ENCODE data around the gene NCL. TPM values are rescaled to one million over a fixed set of nuclear protein-coding genes. Genes with fewer than 3 reads are reported as not detected.

Gene NCL
- total RNA-seq, 1 donor from 2014 or later: 136 TPM

DNA sequence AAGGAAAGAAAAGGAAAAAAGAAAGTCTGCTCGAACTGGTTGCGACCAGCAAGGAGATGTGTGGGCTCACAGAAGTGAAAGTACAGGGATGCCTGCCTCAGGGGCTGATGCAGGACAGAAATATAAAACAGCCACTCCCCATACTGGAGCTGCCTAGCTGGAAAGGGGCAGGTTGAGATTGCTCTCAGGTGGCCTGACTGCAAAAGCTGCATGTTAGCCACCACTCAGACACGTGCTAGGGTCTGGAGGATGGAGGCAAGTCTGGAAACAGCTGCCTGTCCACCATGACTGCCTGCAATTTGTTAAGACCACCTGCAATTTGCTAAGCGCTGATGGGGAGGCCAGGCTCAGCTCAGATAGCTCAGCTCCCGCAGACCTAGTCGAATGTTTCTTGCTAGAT is 50.8 kb downstream of the NCL start:
- H3K4me3 ChIP-seq: no peak overlapping the region
- H3K27ac ChIP-seq: no peak overlapping the region
- intact Hi-C loops (cut with DNase I): loop anchor here (2.0 to 5.0 kb wide), 3 partner anchors 186 to 361 kb away; no protein-coding TSS in a partner anchor
- H3K4me1 ChIP-seq: peaks cover 0 to 5% of the 10 kb centered on the region in 2 donors
- TF ChIP-seq, protein P1, sequence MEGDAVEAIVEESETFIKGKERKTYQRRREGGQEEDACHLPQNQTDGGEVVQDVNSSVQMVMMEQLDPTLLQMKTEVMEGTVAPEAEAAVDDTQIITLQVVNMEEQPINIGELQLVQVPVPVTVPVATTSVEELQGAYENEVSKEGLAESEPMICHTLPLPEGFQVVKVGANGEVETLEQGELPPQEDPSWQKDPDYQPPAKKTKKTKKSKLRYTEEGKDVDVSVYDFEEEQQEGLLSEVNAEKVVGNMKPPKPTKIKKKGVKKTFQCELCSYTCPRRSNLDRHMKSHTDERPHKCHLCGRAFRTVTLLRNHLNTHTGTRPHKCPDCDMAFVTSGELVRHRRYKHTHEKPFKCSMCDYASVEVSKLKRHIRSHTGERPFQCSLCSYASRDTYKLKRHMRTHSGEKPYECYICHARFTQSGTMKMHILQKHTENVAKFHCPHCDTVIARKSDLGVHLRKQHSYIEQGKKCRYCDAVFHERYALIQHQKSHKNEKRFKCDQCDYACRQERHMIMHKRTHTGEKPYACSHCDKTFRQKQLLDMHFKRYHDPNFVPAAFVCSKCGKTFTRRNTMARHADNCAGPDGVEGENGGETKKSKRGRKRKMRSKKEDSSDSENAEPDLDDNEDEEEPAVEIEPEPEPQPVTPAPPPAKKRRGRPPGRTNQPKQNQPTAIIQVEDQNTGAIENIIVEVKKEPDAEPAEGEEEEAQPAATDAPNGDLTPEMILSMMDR (IDR thresholded peaks at IDR 0.05): no peak
- H3K9me3 ChIP-seq: no peaks in the 10 kb centered on the region
- DNase-seq (ENCODE audit: low spot score in 2 of 2): no peak
- no peaks in the 10 kb centered on the region for H3K27me3 ChIP-seq
- H3K36me3 ChIP-seq: no peaks in the 10 kb centered on the region

DNA sequence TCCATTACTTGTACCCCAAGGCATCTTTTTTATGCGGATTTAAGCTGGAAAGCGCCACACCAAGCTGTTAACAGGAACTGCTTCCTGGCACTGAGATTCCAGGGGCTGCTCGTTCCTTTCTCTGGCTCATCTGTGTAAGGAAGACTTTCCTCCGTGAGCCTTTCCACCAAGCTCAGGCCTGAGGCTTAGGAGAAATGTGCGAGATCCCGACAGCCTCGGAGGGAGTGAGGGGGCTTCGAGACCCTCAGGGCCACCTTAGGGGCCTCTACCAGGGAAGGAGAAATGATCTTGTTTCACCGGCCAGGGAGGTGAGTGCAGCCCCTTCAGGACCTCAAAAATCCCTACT is 51.7 kb downstream of the NCL start:
- TF ChIP-seq, protein P1 (IDR thresholded peaks at IDR 0.05): no peak
- no peaks in the 10 kb centered on the region for H3K27me3 ChIP-seq
- no peak overlapping the region for H3K27ac ChIP-seq
- no peak for DNase-seq (ENCODE audit: low spot score in 2 of 2)
- H3K9me3 ChIP-seq: no peaks in the 10 kb centered on the region
- H3K36me3 ChIP-seq: no peaks in the 10 kb centered on the region
- peak overlapping the region; percentile 73 to 92 for H3K4me3 ChIP-seq
- intact Hi-C loops (cut with DNase I): loop anchor here (1.0 to 5.0 kb wide), 4 partner anchors 115 to 360 kb away; no protein-coding TSS in a partner anchor
- peaks cover 0 to 5% of the 10 kb centered on the region in 2 donors for H3K4me1 ChIP-seq

DNA sequence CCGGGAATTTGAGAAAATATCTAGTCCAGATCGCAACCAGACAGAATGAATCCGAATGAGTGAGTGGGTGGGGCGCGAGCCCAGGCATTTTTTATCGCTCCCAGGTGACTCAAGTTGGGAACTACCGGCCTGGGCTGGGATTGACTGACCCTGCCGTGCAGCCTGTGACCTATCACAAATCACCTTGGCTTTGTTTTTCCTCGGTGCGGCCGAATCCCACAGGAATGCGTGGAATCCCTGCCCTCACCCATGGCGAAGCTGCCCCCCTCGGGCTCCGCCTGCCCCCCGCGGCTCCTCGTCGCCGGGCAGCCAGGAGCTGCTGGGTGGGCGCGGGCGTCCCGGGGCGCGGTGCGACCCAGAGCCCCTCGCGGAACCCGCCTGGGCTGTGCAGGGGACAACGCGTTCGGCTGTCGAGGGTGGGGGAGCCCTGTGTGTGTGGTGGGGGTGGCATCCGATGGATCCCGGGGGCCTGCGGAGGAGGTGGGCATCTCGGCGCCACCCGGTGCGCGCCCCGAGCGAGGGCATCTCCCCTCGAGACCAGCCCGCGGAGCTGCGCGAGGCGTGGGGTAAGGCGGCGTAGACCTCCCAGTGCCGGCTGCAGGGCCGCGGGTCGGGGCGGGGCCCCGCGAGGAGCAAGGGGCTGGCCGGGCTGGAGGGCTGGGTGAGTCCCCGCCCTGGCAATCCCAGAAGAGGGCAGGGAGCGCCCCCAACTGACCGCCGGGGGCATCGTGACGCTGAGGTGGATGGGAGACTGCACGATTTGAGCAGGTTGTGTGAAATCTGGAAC is 52.3 kb downstream of the NCL start:
- intact Hi-C loops (cut with DNase I): loop anchor here (1.0 to 5.0 kb wide), 4 partner anchors 115 to 360 kb away; no protein-coding TSS in a partner anchor

DNA sequence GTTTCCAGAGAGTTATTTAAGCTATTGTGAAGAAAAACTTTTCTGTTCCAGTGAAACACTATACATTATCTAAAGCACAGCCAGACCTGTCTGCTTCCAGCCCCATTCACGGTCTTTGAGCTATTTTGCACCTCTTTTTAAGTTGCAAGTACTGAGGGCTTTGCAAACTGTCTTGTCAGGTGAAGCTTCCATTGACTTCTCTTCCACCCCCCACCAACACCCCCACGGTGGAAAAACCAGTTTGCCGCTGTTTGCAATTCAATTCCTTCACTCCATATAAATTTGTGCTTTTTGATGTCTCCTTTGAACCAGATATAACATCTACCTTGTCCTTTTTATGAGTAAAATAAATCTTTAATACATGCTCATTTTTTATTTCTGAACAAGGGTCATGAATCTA is 53.0 kb downstream of the NCL start:
- Histone ChIP-seq H3K4me3 (no peak overlapping the region), H3K27ac (no peak overlapping the region), H3K4me1 (peaks cover 0 to 7% of the 10 kb centered on the region in 2 donors), H3K9me3 (no peaks in the 10 kb centered on the region), H3K36me3 (no peaks in the 10 kb centered on the region), H3K27me3 (no peaks in the 10 kb centered on the region)
- intact Hi-C loops (cut with DNase I): loop anchor here (5.0 kb wide), 2 partner anchors 184 to 359 kb away; no protein-coding TSS in a partner anchor
- no peak for DNase-seq (ENCODE audit: low spot score in 2 of 2)
- TF ChIP-seq, protein P1 (IDR thresholded peaks at IDR 0.05): no peak

More for the DNA sequence above, 52.3 kb downstream of the NCL start:
- DNase-seq (ENCODE audit: low spot score in 2 of 2): peak; percentile 53 to 93
- Histone ChIP-seq H3K4me3 (peak overlapping the region; percentile 73 to 92), H3K9me3 (no peaks in the 10 kb centered on the region), H3K27me3 (no peaks in the 10 kb centered on the region), H3K27ac (peak overlapping the region; percentile 8 to 26), H3K4me1 (peaks cover 0 to 5% of the 10 kb centered on the region in 2 donors), H3K36me3 (no peaks in the 10 kb centered on the region)
- TF ChIP-seq, protein P1 (IDR thresholded peaks at IDR 0.05): peak; percentile 82 to 97 (median 96)

DNA sequence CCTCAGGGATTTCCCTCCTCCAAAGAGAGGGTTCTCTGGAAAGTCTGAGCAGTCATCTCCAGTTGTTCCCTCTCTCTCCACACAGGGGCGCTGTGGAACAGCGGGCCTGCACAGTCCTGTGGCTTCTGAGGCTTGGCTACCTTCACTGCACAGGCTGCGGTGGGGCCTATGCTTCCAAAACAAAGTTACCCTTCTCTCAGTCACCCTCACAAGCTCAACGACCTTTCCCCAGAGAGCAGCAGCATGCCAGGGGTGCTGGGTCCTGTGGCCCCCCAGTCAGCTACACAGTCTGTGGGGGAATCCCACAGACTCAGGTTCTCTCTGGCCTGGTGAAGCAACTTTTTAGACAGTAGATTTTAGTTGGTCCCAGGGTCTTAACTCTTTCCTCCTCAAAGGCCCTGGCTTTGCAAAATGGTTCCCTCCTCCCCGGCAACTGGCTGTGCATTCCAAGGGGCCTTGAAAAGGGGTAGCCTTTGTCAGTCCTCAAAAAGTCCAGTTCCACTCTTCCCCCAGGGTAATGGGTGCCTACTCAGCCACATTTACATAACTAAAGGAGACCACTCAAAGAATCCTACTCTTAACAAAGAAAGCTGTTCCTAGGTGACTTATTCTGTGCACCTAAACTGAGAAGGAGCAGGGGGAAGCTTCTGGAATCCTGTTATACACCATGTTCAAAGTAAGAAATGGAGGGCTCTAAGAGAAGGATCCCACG is 53.8 kb downstream of the NCL start:
- Histone ChIP-seq H3K4me1 (peaks cover 0 to 11% of the 10 kb centered on the region in 2 donors), H3K27me3 (no peaks in the 10 kb centered on the region), H3K36me3 (no peaks in the 10 kb centered on the region), H3K9me3 (no peaks in the 10 kb centered on the region), H3K27ac (no peak overlapping the region), H3K4me3 (no peak overlapping the region)
- intact Hi-C loops (cut with DNase I): loop anchor here (5.0 kb wide), 2 partner anchors 183 to 358 kb away; no protein-coding TSS in a partner anchor
- DNase-seq (ENCODE audit: low spot score in 2 of 2): no peak
- TF ChIP-seq, protein P1 (IDR thresholded peaks at IDR 0.05): peak in 1 of 3 experiments; percentile 23

All from ascending aorta (tissue), 2 donors.